ENCODE data around the gene SRRM2. TPM values are rescaled to one million over a fixed set of nuclear protein-coding genes. Genes with fewer than 3 reads are reported as not detected.
A peak's percentile ranks its signal among the peaks of the same experiment; 100 is the strongest.

Gene SRRM2
- total RNA-seq, 1 experiment from 2014 or later: 617 TPM

GRCh38 chr16:2786061-2786825 lies 33.8 kb downstream of the SRRM2 start:
- intact Hi-C loops (cut with micrococcal nuclease; ENCODE audit: unreplicated experiment) (no loop called here), in situ Hi-C loops (cut with HindIII; ENCODE audit: low pct_unique_long_range_greater_than_20kb, low sequenced_read_pairs) (no loop called here)
- H3K27ac ChIP-seq (ENCODE audit: low read length): peak overlapping the region; percentile 46; the same call in 1 of the 2 replicates
- ATAC-seq: peak; percentile 20; the same call in 1 of the 2 replicates
- H3K9me3 ChIP-seq (ENCODE audit: control insufficient read depth, insufficient read depth, low read depth, low read length): no peaks in the 10 kb centered on the region
- CTCF ChIA-PET: no interaction called here
- no peak for TF ChIP-seq REST (IDR thresholded peaks at IDR 0.05; ENCODE audit: insufficient read depth in 1 of 2, low read depth in 2 of 2, low read length in 1 of 2)
- TF ChIP-seq CTCF (IDR thresholded peaks at IDR 0.05): no peak
- TF ChIP-seq TCF7L2 (IDR thresholded peaks at IDR 0.05; ENCODE audit: low read depth, low read length): no peak
- no peak for TF ChIP-seq POLR2AphosphoS5 (IDR thresholded peaks at IDR 0.05; ENCODE audit: low read depth, low read length)
- TF ChIP-seq SIN3A (IDR thresholded peaks at IDR 0.05; ENCODE audit: borderline replicate concordance, insufficient read depth, low read depth, low read length): no peak
- no peak for DNase-seq (ENCODE audit: low read depth, low spot score)
- H3K36me3 ChIP-seq (ENCODE audit: control insufficient read depth, insufficient read depth, low read length): no peaks in the 10 kb centered on the region
- peaks cover 10% of the 10 kb centered on the region; the same call in 1 of the 2 replicates for H3K4me1 ChIP-seq (ENCODE audit: control insufficient read depth, insufficient read depth, low read length)
- POLR2A ChIA-PET: no interaction called here
- no peak overlapping the region for H3K4me3 ChIP-seq (ENCODE audit: low read depth in 2 of 2, low read length in 2 of 2)
- no TSS peak for BruUV-seq (replicated peaks)
- H3K27me3 ChIP-seq (ENCODE audit: control insufficient read depth, insufficient read depth, low read length): no peaks in the 10 kb centered on the region

- no peaks in the 10 kb centered on the region for H3K36me3 ChIP-seq (ENCODE audit: control insufficient read depth, insufficient read depth, low read length)
- no peak for ATAC-seq
- H3K27me3 ChIP-seq (ENCODE audit: control insufficient read depth, insufficient read depth, low read length): no peaks in the 10 kb centered on the region
- BruUV-seq (replicated peaks): no TSS peak
- intact Hi-C loops (cut with micrococcal nuclease; ENCODE audit: unreplicated experiment): no loop called here
- ChIA-PET POLR2A (no interaction called here), CTCF (no interaction called here)
- no peaks in the 10 kb centered on the region for H3K9me3 ChIP-seq (ENCODE audit: control insufficient read depth, insufficient read depth, low read depth, low read length)
- H3K4me3 ChIP-seq (ENCODE audit: low read depth in 2 of 2, low read length in 2 of 2): no peak overlapping the region
- DNase-seq (ENCODE audit: low read depth, low spot score): no peak
- in situ Hi-C loops (cut with HindIII; ENCODE audit: low pct_unique_long_range_greater_than_20kb, low sequenced_read_pairs): no loop called here
- no peak overlapping the region for H3K27ac ChIP-seq (ENCODE audit: low read length)
- peaks cover 10% of the 10 kb centered on the region; the same call in 1 of the 2 replicates for H3K4me1 ChIP-seq (ENCODE audit: control insufficient read depth, insufficient read depth, low read length)
- TF ChIP-seq POLR2AphosphoS5 (IDR thresholded peaks at IDR 0.05; ENCODE audit: low read depth, low read length) (no peak), CTCF (IDR thresholded peaks at IDR 0.05) (no peak), REST (IDR thresholded peaks at IDR 0.05; ENCODE audit: insufficient read depth in 1 of 2, low read depth in 2 of 2, low read length in 1 of 2) (no peak), SIN3A (IDR thresholded peaks at IDR 0.05; ENCODE audit: borderline replicate concordance, insufficient read depth, low read depth, low read length) (no peak), TCF7L2 (IDR thresholded peaks at IDR 0.05; ENCODE audit: low read depth, low read length) (no peak)
Observed at GRCh38 chr16:2786826-2787151, 34.4 kb downstream of the SRRM2 start.

Data from Panc1 (cell line).